GM18505 (cell line): ENCODE results near the gene CCDC187.

Source experiments
- ATAC-seq: cut with Tn5 transposase; IDR thresholded peaks from one replicate; pipeline ENCODE4 v1.9.1; 2021; ENCODE audit not compliant: unreplicated experiment
- POLR2A ChIP-seq: IDR thresholded peaks from 4 replicates; pipeline ENCODE4 v1.6.1; 2011; ENCODE audit warnings: borderline replicate concordance; ENCODE audit not compliant: insufficient read depth, insufficient read length; ENCODE audit errors: extremely low read depth

CCDC187 gene

GRCh38 chr9:136258786-136259516, 44.9 kb downstream of the CCDC187 start:
- ATAC-seq: no peak
- TF ChIP-seq POLR2A: no peak

- no peak for TF ChIP-seq POLR2A
- ATAC-seq: no peak
Observed at GRCh38 chr9:136258299-136258625, 45.6 kb downstream of the CCDC187 start.

GRCh38 chr9:136257381-136258298, 46.3 kb downstream of the CCDC187 start:
- no peak for ATAC-seq
- TF ChIP-seq POLR2A: no peak

GRCh38 chr9:136255896-136256890, 47.7 kb downstream of the CCDC187 start:
- no peak for ATAC-seq
- TF ChIP-seq POLR2A: no peak

GRCh38 chr9:136255166-136255538, 48.7 kb downstream of the CCDC187 start:
- no peak for TF ChIP-seq POLR2A
- ATAC-seq: no peak

GRCh38 chr9:136254381-136255165, 49.3 kb downstream of the CCDC187 start:
- ATAC-seq: no peak
- TF ChIP-seq POLR2A: no peak

GRCh38 chr9:136253246-136254130, 50.4 kb downstream of the CCDC187 start:
- no peak for ATAC-seq
- TF ChIP-seq POLR2A: no peak

- no peak for ATAC-seq
- no peak for TF ChIP-seq POLR2A
Observed at GRCh38 chr9:136252846-136253245, 51.0 kb downstream of the CCDC187 start.

- ATAC-seq: no peak
- TF ChIP-seq POLR2A: no peak
Observed at GRCh38 chr9:136252281-136252680, 51.6 kb downstream of the CCDC187 start.

GRCh38 chr9:136251264-136252115, 52.4 kb downstream of the CCDC187 start:
- no peak for TF ChIP-seq POLR2A
- no peak for ATAC-seq

- TF ChIP-seq POLR2A: no peak
- ATAC-seq: no peak
Observed at GRCh38 chr9:136250676-136251075, 53.2 kb downstream of the CCDC187 start.
